Rectal smooth muscle tissue (tissue), 1 donor: Measurements from ENCODE around the gene MYBPC3.
A peak's percentile ranks its signal among the peaks of the same experiment; 100 is the strongest.

Experiments
- H3K27ac ChIP-seq: one replicate; pipeline ENCODE4 v1.7.0; 2013; ENCODE audit warnings: low read depth, low read length, inconsistent platforms
- H3K27me3 ChIP-seq: one replicate; pipeline ENCODE4 v1.7.0; 2013; ENCODE audit warnings: low read length; ENCODE audit not compliant: control insufficient read depth, insufficient read depth
- H3K36me3 ChIP-seq: one replicate; pipeline ENCODE4 v1.7.0; 2013; ENCODE audit warnings: low read length; ENCODE audit not compliant: control insufficient read depth, insufficient read depth
- H3K4me1 ChIP-seq: one replicate; pipeline ENCODE4 v1.7.0; 2013; ENCODE audit warnings: low read length; ENCODE audit not compliant: control insufficient read depth, insufficient read depth
- H3K4me3 ChIP-seq: one replicate; pipeline ENCODE4 v1.7.0; 2013; ENCODE audit warnings: low read length
- H3K9ac ChIP-seq: one replicate; pipeline ENCODE4 v1.7.0; 2013; ENCODE audit warnings: low read length

MYBPC3 gene

GRCh38 chr11:47352556-47352955 lies at the start of gene MYBPC3:
Gene MYBPC3, minus strand, starts transcription at chr11:47352702. Its CDS starts 55 bp downstream, at chr11:47352647.
- Histone ChIP-seq H3K4me1 (no peaks in the 10 kb centered on the region), H3K27me3 (no peaks in the 10 kb centered on the region), H3K9ac (no peak within 1 kb of the TSS), H3K27ac (no peak within 1 kb of the TSS), H3K4me3 (no peak within 1 kb of the TSS), H3K36me3 (no peaks in the 10 kb centered on the region)

DNA sequence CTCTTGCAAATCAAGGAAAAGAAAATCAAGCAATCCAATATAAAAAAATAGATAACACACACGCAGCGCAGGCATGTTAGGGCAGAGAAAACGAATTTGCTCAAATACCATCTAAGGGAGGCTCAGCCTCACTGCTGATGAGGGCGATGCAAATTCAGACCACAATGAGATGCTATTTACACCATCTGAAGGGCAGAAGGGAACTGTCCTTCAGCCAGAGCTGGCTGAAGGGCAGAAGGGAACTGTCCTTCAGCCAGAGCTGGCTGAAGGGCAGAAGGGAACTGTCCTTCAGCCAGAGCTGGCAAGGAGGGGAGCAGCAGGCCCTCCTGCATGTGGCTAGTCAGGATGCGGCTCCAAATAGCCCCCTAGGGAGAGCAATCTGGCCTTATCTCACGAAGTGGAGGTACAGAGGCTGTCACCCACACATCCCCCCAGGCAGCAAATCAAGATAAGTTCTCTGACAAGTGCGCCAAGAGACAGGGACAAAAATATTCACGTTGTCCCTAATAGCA lies 48.3 kb upstream of the MYBPC3 start:
- Histone ChIP-seq H3K27me3 (no peaks in the 10 kb centered on the region), H3K4me1 (peaks cover 7% of the 10 kb centered on the region), H3K27ac (peak overlapping the region; percentile 75), H3K36me3 (no peaks in the 10 kb centered on the region), H3K4me3 (peak overlapping the region; percentile 63), H3K9ac (no peak overlapping the region)

DNA sequence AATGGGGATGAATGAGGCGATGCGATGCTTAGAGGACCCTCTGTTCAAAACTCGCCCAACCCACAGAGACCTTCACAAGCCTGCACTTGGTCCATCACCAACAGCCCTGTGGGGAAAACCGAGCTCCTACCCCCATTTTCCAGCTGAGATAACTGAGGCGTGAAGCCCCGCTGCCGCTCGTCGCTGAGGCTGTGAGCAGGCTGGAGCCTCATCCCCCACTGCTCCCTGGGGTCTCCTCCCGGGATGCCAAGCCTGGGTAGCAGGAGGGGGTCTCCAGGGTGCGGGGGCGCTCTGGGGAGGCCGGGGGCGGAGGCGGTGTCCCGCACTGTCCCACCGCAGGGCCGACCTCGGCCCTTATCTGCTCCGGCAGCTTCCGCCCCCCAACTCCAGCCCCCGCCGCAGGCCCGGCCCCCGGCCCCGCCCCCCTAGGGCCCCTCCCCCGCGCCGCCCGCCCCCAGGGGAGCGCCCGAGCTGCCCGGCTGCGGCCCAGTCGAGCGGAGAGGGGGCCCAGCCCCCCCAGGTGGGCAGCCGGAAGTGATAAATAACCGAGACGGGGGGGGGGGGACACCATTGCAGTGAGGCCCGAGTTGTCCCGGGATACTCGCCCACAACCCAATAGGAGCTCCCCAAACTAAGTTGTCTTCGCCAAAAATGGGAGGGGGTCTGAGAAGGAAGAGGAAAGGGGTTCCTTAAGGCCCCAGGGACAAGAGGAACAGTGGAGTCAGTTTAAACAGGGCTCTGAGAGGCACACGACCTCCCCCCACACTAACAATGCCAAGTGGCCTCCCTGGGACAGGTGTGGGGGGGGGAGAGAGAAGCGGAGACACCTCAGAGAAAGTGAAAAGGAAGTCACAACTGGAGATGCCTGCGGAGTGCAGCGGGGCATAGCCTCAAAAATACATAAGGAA lies 47.6 kb upstream of the MYBPC3 start:
- H3K27me3 ChIP-seq: no peaks in the 10 kb centered on the region
- H3K27ac ChIP-seq: peak overlapping the region; percentile 75
- H3K4me1 ChIP-seq: peaks cover 7% of the 10 kb centered on the region
- H3K4me3 ChIP-seq: peak overlapping the region; percentile 84
- H3K36me3 ChIP-seq: no peaks in the 10 kb centered on the region
- peak overlapping the region; percentile 62 for H3K9ac ChIP-seq

DNA sequence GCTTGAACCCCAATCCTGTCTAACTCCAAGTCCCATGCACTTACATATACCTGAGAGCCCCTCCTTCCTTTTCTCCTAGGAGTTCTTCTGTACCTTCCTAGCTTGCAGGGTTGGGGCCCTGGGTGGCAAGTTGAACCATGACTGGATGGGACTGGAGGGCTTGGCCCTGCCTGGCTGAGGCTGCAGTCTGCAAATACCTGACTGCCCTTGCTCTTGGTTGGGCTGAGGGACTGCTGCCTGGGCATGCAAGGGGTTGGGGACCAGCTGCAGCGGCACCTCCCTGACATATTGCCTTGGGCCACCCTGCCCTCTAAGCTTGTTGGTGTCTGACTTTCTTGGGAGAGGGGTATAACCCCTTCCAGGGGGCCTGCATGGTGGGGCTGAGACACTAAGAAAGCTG lies 46.0 kb upstream of the MYBPC3 start:
- Histone ChIP-seq H3K9ac (no peak overlapping the region), H3K4me1 (peaks cover 7% of the 10 kb centered on the region), H3K36me3 (no peaks in the 10 kb centered on the region), H3K27me3 (no peaks in the 10 kb centered on the region), H3K4me3 (no peak overlapping the region), H3K27ac (no peak overlapping the region)

DNA sequence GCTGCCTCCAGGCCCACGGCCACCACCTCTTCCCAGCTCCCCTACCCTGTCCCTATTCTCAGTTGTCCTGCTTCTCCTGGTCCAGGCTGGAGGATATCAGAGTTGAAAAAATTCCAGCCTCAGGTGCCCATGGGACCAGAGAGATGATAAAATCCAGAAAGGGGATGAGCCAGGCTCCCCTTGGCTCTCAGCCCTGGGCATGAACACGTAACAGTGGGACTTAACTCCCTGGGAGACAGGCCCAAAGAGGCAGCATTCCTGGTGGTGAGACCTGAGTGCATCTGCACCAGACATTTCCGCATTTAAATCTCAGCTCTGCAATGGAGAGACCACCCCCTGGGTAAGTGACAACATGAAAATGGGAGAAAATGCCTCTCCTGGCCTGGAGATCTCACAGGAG lies 45.5 kb upstream of the MYBPC3 start:
- no peak overlapping the region for H3K4me3 ChIP-seq
- no peaks in the 10 kb centered on the region for H3K36me3 ChIP-seq
- H3K27me3 ChIP-seq: no peaks in the 10 kb centered on the region
- H3K4me1 ChIP-seq: peaks cover 7% of the 10 kb centered on the region
- no peak overlapping the region for H3K9ac ChIP-seq
- H3K27ac ChIP-seq: no peak overlapping the region

- H3K36me3 ChIP-seq: no peaks in the 10 kb centered on the region
- no peak overlapping the region for H3K9ac ChIP-seq
- no peak overlapping the region for H3K4me3 ChIP-seq
- peaks cover 7% of the 10 kb centered on the region for H3K4me1 ChIP-seq
- no peak overlapping the region for H3K27ac ChIP-seq
- H3K27me3 ChIP-seq: no peaks in the 10 kb centered on the region
Observed at GRCh38 chr11:47396049-47396320, 43.5 kb upstream of the MYBPC3 start.

GRCh38 chr11:47395223-47396048 lies 42.9 kb upstream of the MYBPC3 start:
- Histone ChIP-seq H3K27me3 (no peaks in the 10 kb centered on the region), H3K27ac (peak overlapping the region; percentile 69), H3K36me3 (no peaks in the 10 kb centered on the region), H3K9ac (peak overlapping the region; percentile 3), H3K4me3 (peak overlapping the region; percentile 1), H3K4me1 (peaks cover 4% of the 10 kb centered on the region)

- no peaks in the 10 kb centered on the region for H3K4me1 ChIP-seq
- H3K4me3 ChIP-seq: peak overlapping the region; percentile 5
- peak overlapping the region; percentile 3 for H3K9ac ChIP-seq
Observed at GRCh38 chr11:47394322-47395222, 42.1 kb upstream of the MYBPC3 start.

GRCh38 chr11:47394050-47394321 lies 41.5 kb upstream of the MYBPC3 start:
- no peaks in the 10 kb centered on the region for H3K27me3 ChIP-seq
- peak overlapping the region; percentile 5 for H3K4me3 ChIP-seq
- H3K9ac ChIP-seq: no peak overlapping the region
- H3K27ac ChIP-seq: peak overlapping the region; percentile 27
- H3K4me1 ChIP-seq: no peaks in the 10 kb centered on the region
- H3K36me3 ChIP-seq: no peaks in the 10 kb centered on the region

More at GRCh38 chr11:47394322-47395222, 42.1 kb upstream of the MYBPC3 start:
- Histone ChIP-seq H3K27me3 (no peaks in the 10 kb centered on the region), H3K27ac (peak overlapping the region; percentile 69), H3K36me3 (no peaks in the 10 kb centered on the region)

DNA sequence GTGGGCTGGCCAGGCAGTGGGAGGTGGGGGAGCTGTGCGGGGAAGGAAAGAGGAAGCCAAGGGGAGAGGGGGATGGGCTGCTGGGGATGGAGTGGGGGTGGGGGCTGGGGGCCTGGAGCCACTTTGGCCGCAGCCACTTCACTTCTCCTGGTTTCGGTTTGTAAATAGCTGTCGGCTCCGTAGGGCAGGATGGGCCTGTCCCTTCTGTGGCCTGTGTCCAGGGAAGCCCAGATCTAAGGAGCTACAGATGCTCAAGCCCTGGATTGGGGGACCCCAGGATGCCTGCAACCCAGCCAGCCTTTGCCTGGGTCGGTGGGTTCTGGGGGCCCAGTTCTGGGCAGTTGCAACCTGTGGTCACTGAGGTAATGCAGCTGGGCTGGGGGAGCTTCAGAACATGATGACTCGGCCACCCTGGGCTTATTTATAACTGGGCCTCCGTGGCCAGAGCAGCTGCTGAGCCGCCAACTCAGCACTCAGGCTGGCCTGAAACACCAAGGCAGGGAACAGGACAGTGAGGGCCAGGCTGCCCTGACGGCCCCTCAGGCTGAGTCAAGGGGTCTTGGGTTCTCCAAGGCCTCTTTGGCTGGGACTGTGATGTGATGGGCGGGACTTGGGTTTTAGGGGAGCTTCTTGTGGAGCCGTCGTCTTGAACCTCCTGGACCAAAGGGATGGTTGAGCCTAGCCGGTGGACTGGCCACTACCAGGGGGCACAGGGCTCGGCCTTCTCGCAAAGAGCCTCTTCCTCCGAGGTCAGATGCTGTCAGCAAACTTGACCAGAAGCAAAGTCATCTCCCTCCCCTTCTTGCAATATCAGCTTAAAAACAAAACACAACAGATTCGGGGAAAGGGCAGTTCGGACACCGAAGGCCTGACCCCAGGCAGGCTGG lies 40.9 kb upstream of the MYBPC3 start:
- no peaks in the 10 kb centered on the region for H3K4me1 ChIP-seq
- no peaks in the 10 kb centered on the region for H3K36me3 ChIP-seq
- H3K9ac ChIP-seq: no peak overlapping the region
- no peaks in the 10 kb centered on the region for H3K27me3 ChIP-seq
- peak overlapping the region; percentile 27 for H3K27ac ChIP-seq
- H3K4me3 ChIP-seq: peak overlapping the region; percentile 2

DNA sequence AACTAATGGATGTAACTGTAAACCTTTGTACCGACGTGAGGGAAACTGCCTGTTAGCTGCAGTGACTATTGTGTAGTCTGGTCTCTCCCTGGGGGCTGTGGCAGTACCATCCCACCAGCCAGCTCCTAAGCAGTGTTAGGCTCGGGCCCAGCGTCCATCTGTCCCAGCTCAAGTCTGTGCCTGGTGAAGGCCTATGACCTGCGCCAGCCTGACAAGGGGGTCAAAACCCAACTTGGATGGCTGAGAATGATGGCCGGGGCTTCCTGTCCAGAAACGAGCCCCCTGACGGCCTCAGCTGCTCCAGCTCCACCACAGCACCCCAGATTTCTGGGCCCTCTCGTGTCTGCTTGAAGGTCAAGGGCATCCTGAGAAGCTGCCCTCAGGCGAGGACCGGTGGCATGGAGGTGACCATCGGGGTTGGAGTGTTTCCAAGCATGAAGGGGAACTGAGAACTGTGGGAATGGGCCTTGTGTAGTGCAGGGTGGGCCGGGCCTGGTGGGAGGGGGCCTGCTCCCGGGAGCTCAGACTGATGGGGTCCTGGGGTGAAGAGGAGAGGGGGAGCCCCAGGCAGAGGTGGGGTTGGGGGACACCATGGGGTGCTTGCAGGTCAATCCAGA lies 40.2 kb upstream of the MYBPC3 start:
- H3K27me3 ChIP-seq: no peaks in the 10 kb centered on the region
- no peaks in the 10 kb centered on the region for H3K36me3 ChIP-seq
- H3K9ac ChIP-seq: no peak overlapping the region
- no peak overlapping the region for H3K4me3 ChIP-seq
- no peak overlapping the region for H3K27ac ChIP-seq
- H3K4me1 ChIP-seq: no peaks in the 10 kb centered on the region
